T-helper 17 cell (primary cell): Measurements from ENCODE around the gene STPG2. TPM values are rescaled to one million over a fixed set of nuclear protein-coding genes. Genes with fewer than 3 reads are reported as not detected.

Experiments
- ATAC-seq: fragments of 150-1000 bp; cut with Tn5 transposase; 2 replicates; pipeline ENCODE4 v1.10.0; 2021; ENCODE audit warnings: mild to moderate bottlenecking, moderate library complexity
- DNase-seq, 3 donors: peaks; one replicate each; pipeline versions ENCODE4 v3.0.0 to v3.0.0-alpha.2; 2020 to 2021
- H3K9me3 ChIP-seq: one replicate; pipeline ENCODE4 v1.7.0; 2013; ENCODE audit warnings: low read length, mild to moderate bottlenecking; ENCODE audit not compliant: control insufficient read depth, poor library complexity, severe bottlenecking
- H3K27ac Mint-ChIP-seq: one replicate; pipeline ENCODE4 v1.8.0; 2022; ENCODE audit warnings: mild to moderate bottlenecking, moderate library complexity, mixed read lengths
- H3K27me3 Mint-ChIP-seq: one replicate; pipeline ENCODE4 v1.8.0; 2022; ENCODE audit warnings: mixed read lengths
- H3K36me3 Mint-ChIP-seq: one replicate; pipeline ENCODE4 v1.8.0; 2022; ENCODE audit warnings: low read depth, mixed read lengths
- H3K4me1 Mint-ChIP-seq: one replicate; pipeline ENCODE4 v1.8.0; 2022; ENCODE audit warnings: mild to moderate bottlenecking, mixed read lengths
- H3K4me3 Mint-ChIP-seq: one replicate; pipeline ENCODE4 v1.8.0; 2022; ENCODE audit warnings: mild to moderate bottlenecking, moderate library complexity, mixed read lengths
- total RNA-seq, 4 donors: library from RNA in 2 of 4; stranded (reverse) in 2 of 4; gene quantifications; one replicate each; pipeline ENCODE4 v1.2.3 and lab custom pipeline; 2022 to 2026

The STPG2 gene
- total RNA-seq, 2 donors from 2014 or later, result 0.17 to 0.21 TPM

DNA sequence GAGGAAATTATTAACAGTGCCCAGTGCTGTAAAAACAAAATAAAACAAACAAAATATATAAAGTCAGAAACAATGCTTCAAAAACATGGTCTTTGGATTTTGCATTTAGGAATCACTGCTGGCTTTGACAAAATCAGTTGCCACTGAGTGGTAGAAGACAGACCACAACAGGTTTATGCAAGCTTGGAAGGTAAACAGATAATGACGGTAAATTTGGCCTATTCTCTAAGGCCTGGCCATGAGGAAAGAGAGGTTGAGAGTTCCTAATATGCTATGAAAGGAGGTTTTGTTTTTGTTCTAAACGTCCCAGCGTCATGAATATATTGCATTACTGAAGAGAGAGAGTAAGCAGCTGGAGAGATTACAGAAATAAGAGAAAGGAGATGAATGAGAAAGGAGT is 629.4 kb downstream of the STPG2 start:
- no peak for ATAC-seq

More for the DNA sequence above, 629.4 kb downstream of the STPG2 start:
- H3K27me3 Mint-ChIP-seq, result no peaks in the 10 kb centered on the region
- H3K9me3 ChIP-seq, result no peaks in the 10 kb centered on the region
- H3K27ac Mint-ChIP-seq, result no peak overlapping the region
- H3K4me1 Mint-ChIP-seq, result no peaks in the 10 kb centered on the region
- no peak overlapping the region for H3K4me3 Mint-ChIP-seq
- H3K36me3 Mint-ChIP-seq, result no peaks in the 10 kb centered on the region
- DNase-seq, result no peak

Other genes starting within 250 kb of the STPG2 start
- gene RAP1GDS1, start 117.9 kb upstream of the STPG2 start, total RNA-seq, result 10 to 100 TPM; 41.0 to 47.0 TPM